OCI-LY1 (cell line): Measurements from ENCODE around the gene ERCC2.

Experiments used
- H2AFZ ChIP-seq: fragments of 200-600 bp; sonication (generic), shearing (Covaris generic); 2 replicates; pipeline ENCODE4 v1.6.0; 2014; ENCODE audit warnings: antibody characterized with exemption, mild to moderate bottlenecking, low read length
- H3F3A ChIP-seq: fragments of 200-600 bp; sonication (generic), shearing (Covaris generic); 2 replicates; pipeline ENCODE4 v1.6.0; 2014; ENCODE audit warnings: mild to moderate bottlenecking, antibody characterized with exemption, low read length, moderate library complexity; ENCODE audit not compliant: insufficient read depth
- H3K27ac ChIP-seq: fragments of 200-600 bp; sonication (generic); 2 replicates; pipeline ENCODE4 v1.5.1; 2014; ENCODE audit warnings: low read length, mixed run types, mild to moderate bottlenecking, low read depth; ENCODE audit not compliant: poor library complexity, severe bottlenecking
- H3K27me3 ChIP-seq: fragments of 200-600 bp; sonication (generic); 2 replicates; pipeline ENCODE4 v1.6.0; 2014; ENCODE audit warnings: antibody characterized with exemption, mild to moderate bottlenecking, low read length, moderate library complexity; ENCODE audit not compliant: insufficient read depth
- H3K36me3 ChIP-seq: fragments of 200-600 bp; sonication (generic); 2 replicates; pipeline ENCODE4 v1.6.1; 2014; ENCODE audit warnings: mild to moderate bottlenecking, antibody characterized with exemption, low read length, moderate library complexity, mixed read lengths; ENCODE audit not compliant: insufficient read depth
- H3K4me1 ChIP-seq: fragments of 200-600 bp; sonication (generic); 2 replicates; pipeline ENCODE4 v1.5.1; 2014; ENCODE audit warnings: mild to moderate bottlenecking, low read length, moderate library complexity; ENCODE audit not compliant: insufficient read depth, severe bottlenecking
- H3K4me2 ChIP-seq: fragments of 200-600 bp; sonication (generic), shearing (Covaris generic); 2 replicates; pipeline ENCODE4 v1.6.1; 2014; ENCODE audit warnings: low read length
- H3K4me3 ChIP-seq: fragments of 200-600 bp; sonication (generic); 2 replicates; pipeline ENCODE4 v1.5.1; 2014; ENCODE audit warnings: low read length, low read depth, mild to moderate bottlenecking, mixed read lengths; ENCODE audit not compliant: poor library complexity, severe bottlenecking
- H3K79me2 ChIP-seq: fragments of 200-600 bp; shearing (Covaris generic); 2 replicates; pipeline ENCODE4 v1.6.1; 2016; ENCODE audit warnings: mixed run types, low read length, mixed read lengths; ENCODE audit not compliant: insufficient read depth
- H3K9ac ChIP-seq: fragments of 200-600 bp; sonication (generic), shearing (Covaris generic); 2 replicates; pipeline ENCODE4 v1.6.1; 2014; ENCODE audit warnings: mild to moderate bottlenecking, low read length, mixed read lengths
- H3K9me2 ChIP-seq: fragments of 200-600 bp; sonication (generic), shearing (Covaris generic); 2 replicates; pipeline ENCODE4 v1.6.1; 2014; ENCODE audit warnings: low read depth, mild to moderate bottlenecking, low read length, mixed read lengths
- H3K9me3 ChIP-seq: fragments of 200-600 bp; shearing (Covaris generic); 2 replicates; pipeline ENCODE4 v1.6.1; 2014; ENCODE audit warnings: low read length, mixed read lengths
- H4K20me1 ChIP-seq: fragments of 200-600 bp; sonication (generic), shearing (Covaris generic); 2 replicates; pipeline ENCODE4 v1.6.0; 2016; ENCODE audit warnings: mild to moderate bottlenecking, low read length; ENCODE audit not compliant: insufficient read depth
- EZH2 ChIP-seq: fragments of 200-600 bp; sonication (generic), shearing (Covaris generic); IDR thresholded peaks from 2 replicates; pipeline ENCODE4 v1.8.0; 2017; ENCODE audit warnings: borderline replicate concordance, mixed run types, mild to moderate bottlenecking, antibody characterized with exemption, low read length, moderate library complexity, mixed read lengths
- TF ChIP-seq, protein P1 (sequence below): fragments of 200-600 bp; sonication (generic), shearing (Covaris generic); IDR thresholded peaks from 2 replicates; pipeline ENCODE4 v1.5.1; 2017; ENCODE audit warnings: mild to moderate bottlenecking, antibody characterized with exemption, low read length, moderate library complexity, mixed read lengths

The ERCC2 gene

GRCh38 chr19:45405435-45406225, 35.3 kb upstream of the ERCC2 start:
- no peaks in the 10 kb centered on the region for H3K27me3 ChIP-seq
- H3K4me1 ChIP-seq, result peaks cover 55% of the 10 kb centered on the region
- no peaks in the 10 kb centered on the region for H4K20me1 ChIP-seq
- H3K27ac ChIP-seq, result peak overlapping the region; percentile 79
- no peaks in the 10 kb centered on the region for H3K9me2 ChIP-seq
- peaks cover 6% of the 10 kb centered on the region; the same call in 1 of the 2 replicates for H3K79me2 ChIP-seq
- no peaks in the 10 kb centered on the region for H3F3A ChIP-seq
- peak overlapping the region; percentile 68 for H3K4me2 ChIP-seq
- TF ChIP-seq EZH2, result no peak
- TF ChIP-seq, protein P1, sequence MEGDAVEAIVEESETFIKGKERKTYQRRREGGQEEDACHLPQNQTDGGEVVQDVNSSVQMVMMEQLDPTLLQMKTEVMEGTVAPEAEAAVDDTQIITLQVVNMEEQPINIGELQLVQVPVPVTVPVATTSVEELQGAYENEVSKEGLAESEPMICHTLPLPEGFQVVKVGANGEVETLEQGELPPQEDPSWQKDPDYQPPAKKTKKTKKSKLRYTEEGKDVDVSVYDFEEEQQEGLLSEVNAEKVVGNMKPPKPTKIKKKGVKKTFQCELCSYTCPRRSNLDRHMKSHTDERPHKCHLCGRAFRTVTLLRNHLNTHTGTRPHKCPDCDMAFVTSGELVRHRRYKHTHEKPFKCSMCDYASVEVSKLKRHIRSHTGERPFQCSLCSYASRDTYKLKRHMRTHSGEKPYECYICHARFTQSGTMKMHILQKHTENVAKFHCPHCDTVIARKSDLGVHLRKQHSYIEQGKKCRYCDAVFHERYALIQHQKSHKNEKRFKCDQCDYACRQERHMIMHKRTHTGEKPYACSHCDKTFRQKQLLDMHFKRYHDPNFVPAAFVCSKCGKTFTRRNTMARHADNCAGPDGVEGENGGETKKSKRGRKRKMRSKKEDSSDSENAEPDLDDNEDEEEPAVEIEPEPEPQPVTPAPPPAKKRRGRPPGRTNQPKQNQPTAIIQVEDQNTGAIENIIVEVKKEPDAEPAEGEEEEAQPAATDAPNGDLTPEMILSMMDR, result no peak
- peak overlapping the region; percentile 84 for H3K4me3 ChIP-seq
- H2AFZ ChIP-seq, result no peak overlapping the region
- peak overlapping the region; percentile 83 for H3K9ac ChIP-seq
- no peaks in the 10 kb centered on the region for H3K9me3 ChIP-seq
- H3K36me3 ChIP-seq, result peaks cover 5% of the 10 kb centered on the region; the same call in 1 of the 2 replicates

DNA sequence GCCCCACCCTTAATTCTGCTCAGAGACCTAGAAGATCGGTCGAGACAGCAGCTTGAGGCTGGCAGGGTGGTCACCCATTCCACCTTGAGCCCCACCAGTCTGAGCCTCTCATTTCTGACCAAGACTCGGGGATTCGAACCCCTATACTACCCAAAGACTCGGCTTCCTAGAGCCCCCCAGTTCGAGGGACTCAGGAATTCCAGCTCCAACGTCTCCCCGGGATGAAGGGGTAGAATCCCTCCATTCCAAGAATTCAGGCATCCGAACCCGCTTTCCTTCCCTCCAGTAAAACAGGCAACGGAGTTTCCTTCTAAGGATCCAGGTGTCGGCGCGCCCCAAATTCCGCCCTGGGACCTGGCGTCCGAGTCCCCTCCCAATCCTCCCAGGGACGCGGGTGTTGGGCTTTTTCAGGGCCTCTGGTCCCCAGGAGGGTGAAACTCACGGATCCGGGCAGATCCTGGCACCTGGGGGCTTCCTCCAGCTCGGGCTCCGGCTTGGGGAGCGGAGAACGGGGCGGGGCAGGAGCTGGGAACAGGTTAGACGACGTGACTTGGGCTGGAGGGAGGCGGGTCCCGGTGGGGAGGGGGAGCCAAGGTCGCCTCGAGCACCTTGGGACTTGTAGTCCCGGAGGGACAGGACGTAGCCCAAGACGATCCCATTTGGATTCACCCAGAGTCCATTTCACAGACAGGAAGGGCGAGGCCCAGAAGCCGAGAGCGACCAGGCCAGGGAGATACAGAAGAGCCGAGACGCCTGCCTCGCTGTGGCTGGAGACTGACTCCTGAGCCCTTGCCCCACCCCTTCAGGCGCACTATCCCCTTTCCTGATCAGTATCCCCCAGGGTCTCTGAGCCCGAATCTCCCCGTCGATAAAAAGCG, 34.4 kb upstream of the ERCC2 start, which contains the start of gene PPP1R13L:
TSS of gene PPP1R13L (minus strand) at position 513 of the 878 bp plus-strand sequence. CDS start 6,751 bp downstream, outside the sequence.
- H3K27ac ChIP-seq, result peak within 1 kb of the TSS; percentile 79

More for the DNA sequence above, 34.4 kb upstream of the ERCC2 start, which contains the start of gene PPP1R13L:
- H3F3A ChIP-seq, result no peaks in the 10 kb centered on the region
- H3K9me2 ChIP-seq, result no peaks in the 10 kb centered on the region
- H3K79me2 ChIP-seq, result peaks cover 6% of the 10 kb centered on the region; the same call in 1 of the 2 replicates
- TF ChIP-seq, protein P1, result no peak
- no peak for TF ChIP-seq EZH2
- H3K4me2 ChIP-seq, result peak within 1 kb of the TSS; percentile 68
- H4K20me1 ChIP-seq, result no peaks in the 10 kb centered on the region
- H3K4me1 ChIP-seq, result peaks cover 55% of the 10 kb centered on the region
- H2AFZ ChIP-seq, result no peak within 1 kb of the TSS
- no peaks in the 10 kb centered on the region for H3K9me3 ChIP-seq
- peak within 1 kb of the TSS; percentile 83 for H3K9ac ChIP-seq
- peak within 1 kb of the TSS; percentile 84 for H3K4me3 ChIP-seq
- no peaks in the 10 kb centered on the region for H3K27me3 ChIP-seq
- peaks cover 5% of the 10 kb centered on the region; the same call in 1 of the 2 replicates for H3K36me3 ChIP-seq
